IPS DF 4.7 (cell line): Measurements from ENCODE around the gene TMEM123.

Source experiments
- DNase-seq: peaks from one replicate; pipeline ENCODE4 v3.0.0-alpha.2; 2013; ENCODE audit warnings: low spot score; ENCODE audit errors: extremely low read depth

The TMEM123 gene

GRCh38 chr11:102452461-102453301 lies at the start of gene TMEM123:
TMEM123 (minus strand) TSS chr11:102452765; CDS start chr11:102452623, 142 bp downstream.
- no peak for DNase-seq

DNA sequence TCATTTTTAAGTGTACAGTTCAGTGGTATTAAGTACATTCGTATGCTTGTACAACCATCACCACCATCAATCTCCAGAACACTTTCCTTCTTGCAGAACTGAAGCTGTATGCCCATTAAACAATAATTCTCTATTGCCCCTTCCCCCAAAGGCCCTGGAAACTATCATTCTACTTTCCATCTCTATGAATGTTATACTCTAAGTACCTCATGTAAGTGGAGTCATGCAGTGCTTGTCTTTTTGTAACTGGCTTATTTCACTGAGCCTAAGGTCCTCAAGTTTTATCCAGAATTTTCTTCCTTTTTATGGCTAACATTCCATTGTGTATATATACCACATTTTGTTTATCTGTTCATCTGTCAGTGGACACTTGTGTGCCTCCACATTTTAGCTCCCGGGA lies 48.3 kb upstream of the TMEM123 start:
- no peak for DNase-seq

- no peak for DNase-seq
Observed at GRCh38 chr11:102499931-102500330, 47.4 kb upstream of the TMEM123 start.

DNA sequence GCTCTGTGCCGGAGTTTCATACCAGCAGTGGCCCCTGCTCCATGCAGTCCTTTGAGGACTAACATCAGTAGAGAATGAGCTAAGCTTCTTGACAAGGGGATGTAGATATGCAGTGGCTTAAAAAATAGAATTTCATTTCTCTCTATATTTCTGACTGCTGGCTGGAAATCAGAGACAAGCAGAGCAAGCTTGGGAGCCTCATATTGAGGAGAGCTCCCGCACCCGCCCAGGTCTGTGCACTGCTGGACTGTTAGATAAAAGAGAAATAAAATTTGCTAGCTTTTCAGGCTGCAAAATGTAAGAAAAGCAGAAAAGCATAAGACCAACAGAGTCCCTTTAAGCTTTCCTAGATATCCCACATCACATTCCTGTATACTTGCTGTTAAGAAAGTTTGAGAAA lies 46.6 kb upstream of the TMEM123 start:
- DNase-seq, result no peak

DNA sequence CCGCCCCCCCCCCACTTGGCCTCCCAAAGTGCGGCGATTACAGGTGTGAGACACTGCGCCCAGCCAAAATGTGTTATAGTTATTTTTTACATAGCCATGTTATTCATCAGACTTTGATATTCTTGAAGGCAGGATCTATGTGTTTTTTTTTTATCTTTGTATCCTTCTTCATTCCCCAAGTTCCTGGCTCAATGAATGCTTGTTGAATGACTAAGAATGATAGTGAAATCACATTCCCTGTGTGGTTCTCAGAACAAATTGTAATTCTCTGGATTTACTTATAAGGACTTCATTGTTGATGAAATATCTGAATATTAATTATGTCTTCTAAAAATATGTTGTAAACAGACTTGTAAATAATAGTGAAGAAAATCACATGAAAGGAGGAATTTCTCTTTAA lies 44.5 kb upstream of the TMEM123 start:
- no peak for DNase-seq

DNA sequence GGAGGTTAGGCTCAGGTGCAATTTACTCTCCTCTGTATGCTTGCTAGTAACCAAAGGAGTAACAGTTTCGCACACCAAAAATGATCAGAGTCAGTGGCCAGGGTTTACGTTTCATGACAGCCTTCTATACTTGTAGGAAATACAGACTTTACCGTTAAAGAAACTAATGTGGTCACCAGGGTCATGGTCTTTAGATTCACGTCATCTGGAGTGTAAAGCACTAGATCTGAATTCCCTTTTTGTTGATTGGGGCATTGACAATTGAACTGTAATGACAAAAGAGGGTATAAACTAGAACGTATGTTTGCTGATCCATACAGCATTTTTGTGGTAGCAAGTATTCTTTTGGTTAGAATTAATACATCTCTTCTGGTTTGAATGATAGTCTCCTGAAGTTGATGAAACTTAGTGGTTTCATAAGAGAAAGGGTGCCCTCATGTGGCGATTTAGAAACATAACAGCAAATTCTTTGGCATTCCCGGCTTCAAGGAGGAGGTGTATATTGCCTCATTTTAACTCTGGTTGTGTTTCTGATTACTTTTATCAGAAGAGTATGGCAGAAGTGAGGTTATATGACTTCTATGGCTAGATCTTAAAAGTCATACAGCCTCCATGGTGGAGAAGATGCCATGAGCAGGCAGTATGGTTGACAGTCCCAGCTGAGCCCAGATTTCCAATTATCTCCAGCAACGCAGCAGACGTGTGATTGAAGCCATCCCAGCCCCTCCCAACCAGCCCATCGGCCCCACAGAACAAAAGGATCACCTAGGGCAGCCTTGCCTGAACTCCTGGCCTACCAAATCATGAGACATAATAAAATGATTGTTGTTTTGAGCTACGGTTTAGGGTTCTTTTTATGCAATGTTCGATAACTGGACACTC lies 42.8 kb upstream of the TMEM123 start:
- peak; percentile 56 for DNase-seq

GRCh38 chr11:102494216-102494615 lies 41.7 kb upstream of the TMEM123 start:
- DNase-seq, result no peak

GRCh38 chr11:102493524-102493923 lies 41.0 kb upstream of the TMEM123 start:
- DNase-seq, result no peak

DNA sequence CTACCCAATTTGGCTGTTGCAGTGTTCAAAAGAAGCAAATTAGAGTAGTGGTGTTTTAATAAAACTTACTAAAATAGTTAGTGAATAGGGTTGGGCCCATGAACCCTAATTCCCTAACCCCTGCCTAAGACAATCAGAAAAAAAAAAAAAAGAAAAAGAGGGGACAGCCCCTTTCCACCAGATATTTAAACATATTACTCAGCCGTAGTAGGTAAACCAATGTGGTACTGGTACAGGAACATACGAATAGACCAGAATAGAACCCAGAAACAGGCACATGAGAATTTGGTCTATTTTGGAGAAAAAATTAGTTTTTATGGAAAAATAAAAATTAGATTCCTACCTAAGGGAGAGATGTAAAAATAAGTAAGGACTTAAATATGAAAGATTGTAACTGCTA lies 39.4 kb upstream of the TMEM123 start:
- no peak for DNase-seq

- no peak for DNase-seq
Observed at GRCh38 chr11:102489186-102490145, 36.9 kb upstream of the TMEM123 start.

- DNase-seq, result no peak
Observed at GRCh38 chr11:102488208-102488607, 35.6 kb upstream of the TMEM123 start.

GRCh38 chr11:102487214-102487613 lies 34.6 kb upstream of the TMEM123 start:
- no peak for DNase-seq

GRCh38 chr11:102486584-102486983 lies 34.0 kb upstream of the TMEM123 start:
- no peak for DNase-seq

- DNase-seq, result no peak
Observed at GRCh38 chr11:102485095-102485722, 32.6 kb upstream of the TMEM123 start.

DNA sequence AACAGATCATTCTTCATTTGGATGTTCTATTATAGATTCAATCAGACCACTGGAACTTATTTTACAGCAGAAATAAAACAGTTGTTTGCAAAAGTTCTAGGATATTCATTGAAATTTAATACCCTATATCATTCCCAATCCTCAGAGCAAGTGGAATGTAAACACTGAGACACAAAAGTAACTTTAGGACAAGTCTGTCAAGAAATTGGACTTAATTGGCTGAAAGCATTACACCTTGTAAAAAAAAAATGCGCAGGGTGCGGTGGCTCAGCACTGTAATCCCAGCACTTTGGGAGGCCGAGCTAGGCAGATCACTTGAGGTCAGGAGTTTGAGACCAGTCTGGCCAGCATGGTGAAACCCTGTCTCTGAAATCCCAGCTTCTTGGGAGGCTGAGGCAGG lies 29.9 kb upstream of the TMEM123 start:
- DNase-seq, result no peak

GRCh38 chr11:102479733-102480132 lies 27.2 kb upstream of the TMEM123 start:
- DNase-seq, result no peak

DNA sequence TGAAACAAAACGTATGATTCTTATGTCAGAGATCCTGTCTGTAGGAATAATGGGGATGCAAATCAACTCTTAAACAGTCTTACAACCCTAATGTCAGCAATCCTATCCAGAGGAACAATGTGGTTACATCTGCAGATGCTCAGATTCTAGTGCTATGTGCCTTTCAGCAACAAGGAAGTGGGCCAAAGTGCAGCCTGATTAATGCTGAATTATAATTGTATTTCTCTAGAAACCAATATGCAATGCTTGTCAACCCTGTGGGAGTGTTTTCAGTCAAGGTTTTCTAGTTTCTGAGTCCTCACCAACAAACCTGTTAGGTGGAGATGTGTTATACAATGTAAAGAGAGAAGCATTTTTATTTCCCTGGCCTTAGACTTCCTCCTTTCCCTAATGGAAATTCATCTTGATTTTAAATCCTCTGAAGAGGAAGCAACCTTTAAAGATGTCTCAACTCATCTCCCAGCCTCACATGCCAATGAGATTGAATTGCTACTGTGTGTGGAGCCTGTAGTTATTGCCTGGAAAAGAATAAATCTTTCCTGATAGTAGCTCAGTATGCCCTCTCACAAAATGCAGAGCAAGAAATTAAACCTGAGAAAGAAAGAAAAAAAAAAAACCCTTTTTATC lies 26.2 kb upstream of the TMEM123 start:
- no peak for DNase-seq

DNA sequence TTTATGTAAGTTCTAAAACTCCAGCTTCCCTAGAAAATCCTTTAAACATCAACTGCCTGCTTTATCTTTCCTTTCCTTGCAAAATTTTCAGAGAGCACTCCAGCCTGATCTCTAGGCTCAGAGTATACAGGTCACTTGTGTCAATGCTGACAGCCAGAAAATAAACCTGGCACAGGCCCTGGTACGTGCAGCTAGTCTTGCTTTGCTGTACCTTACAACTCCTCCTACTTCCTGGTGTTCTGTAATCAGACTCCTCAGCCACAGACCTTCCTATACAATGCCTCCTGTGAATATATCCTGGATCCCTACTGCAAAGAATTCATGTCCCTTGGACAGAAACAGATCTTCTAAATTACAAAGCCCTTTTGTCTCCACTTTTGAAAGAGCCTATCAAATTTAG lies 24.2 kb upstream of the TMEM123 start:
- DNase-seq, result no peak

DNA sequence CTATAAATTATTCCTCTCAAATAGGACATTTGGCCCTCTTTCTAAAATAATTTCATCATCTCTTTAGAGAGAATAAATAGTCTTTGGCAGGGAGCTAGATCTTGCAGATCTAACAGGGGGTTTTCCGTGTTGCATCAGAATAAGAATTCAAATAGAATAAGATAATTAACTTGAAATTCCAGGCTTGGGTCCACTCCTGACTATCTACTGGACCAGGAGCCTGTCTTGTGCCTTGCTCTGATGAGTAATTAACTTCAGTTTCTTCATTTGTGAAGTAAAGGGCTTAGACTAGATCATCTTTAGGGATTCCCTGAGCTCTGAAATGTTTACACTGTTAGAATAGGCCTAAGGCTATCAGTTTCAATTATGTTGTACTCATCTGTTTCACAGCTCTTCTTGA lies 23.5 kb upstream of the TMEM123 start:
- DNase-seq, result no peak

DNA sequence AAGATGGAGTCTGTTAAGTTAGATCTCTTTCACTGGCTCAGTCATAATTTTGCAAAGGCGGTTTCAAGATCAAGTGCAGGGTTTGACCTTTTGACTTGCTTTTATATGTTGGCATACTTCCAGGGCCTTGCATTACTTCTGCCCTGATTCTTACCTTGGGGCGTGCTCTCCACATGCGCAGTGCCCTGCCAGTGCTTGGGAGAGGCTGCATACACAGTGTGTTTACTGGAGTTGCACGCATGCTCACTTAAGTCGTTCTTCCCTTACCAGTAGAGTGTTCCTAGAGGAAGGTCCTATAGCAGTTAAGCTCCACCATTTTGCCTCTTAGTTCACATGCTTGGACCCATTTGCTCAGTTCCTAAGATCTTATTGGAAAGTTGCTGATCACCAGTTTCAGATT lies 21.0 kb upstream of the TMEM123 start:
- DNase-seq, result no peak
